ENCODE data around the gene PKP4.

Gene PKP4

DNA sequence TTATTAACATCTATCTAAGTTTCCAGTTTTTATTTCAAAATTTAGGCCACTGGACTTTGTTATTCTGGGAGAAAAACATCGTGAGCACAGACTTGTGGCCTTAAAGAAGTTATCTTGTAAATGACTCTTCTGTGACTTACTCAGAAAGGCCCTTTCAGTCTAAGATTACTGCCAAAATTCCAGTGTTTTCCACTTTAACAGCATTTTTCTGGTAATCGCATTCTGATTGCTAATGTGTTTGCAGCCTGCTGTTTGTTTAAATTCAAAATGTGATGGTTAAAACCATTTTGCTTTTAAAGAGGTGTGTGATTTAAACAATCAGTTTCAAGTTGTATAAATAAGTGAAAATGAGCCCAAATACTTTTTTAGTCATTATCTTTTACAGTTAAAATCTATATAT is 201.6 kb downstream of the PKP4 start:
- no peak for DNase-seq

DNA sequence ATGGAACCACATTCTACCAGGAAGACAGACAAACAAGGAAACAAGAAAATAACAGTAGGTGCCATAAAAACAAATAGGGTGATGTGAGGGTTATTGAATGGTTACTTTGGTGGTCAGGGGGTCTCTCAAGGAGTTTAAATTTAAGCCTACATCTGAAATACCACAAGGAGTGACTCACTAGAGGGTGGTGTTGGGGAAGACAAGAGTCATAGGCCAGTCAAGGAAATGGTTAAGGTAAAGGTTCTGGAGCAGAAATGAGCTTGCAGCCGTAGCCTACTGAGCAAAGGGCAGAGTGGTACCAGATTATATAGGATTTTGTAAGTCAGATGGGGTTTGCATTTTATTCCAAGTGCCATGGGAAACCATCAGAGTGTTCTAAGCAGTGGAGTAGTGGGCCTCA is 202.7 kb downstream of the PKP4 start:
- DNase-seq, result no peak

DNA sequence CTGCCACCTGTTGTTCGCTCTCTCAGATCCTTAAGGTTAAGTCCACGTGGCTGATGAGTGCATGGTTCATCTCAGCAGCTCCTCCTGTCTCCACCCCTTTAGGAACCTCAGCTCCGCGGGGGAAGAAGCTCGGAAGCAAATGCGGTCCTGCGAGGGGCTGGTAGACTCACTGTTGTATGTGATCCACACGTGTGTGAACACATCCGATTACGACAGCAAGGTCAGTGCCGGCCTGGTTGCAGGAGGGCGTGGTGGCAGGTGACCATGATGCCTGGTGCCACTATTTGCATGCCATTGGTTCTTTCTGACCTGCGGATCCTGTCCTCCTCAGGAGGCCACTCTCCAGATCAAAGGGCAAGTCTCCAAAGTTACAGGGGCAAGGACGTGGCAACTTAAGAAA is 204.5 kb downstream of the PKP4 start:
- no peak for DNase-seq

DNA sequence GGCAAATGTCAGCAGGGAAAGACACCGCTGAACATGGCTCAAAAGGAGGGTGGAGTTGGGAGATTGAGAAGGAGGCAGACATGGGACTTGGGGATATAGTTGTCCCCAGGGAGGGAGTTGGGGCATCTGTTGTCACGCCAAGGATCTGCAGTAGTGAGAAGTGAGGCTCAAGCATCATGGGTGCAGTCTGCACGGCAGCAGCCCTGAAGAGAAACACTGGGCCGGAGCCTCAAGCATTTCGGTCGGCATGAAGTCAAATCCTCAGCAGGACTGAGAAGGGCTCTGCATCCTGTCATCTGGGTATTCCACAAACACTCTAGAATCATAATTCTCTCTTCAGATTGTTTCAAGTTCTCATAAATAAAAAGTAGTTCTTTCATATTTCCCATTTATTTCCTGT is 205.7 kb downstream of the PKP4 start:
- DNase-seq, result no peak

DNA sequence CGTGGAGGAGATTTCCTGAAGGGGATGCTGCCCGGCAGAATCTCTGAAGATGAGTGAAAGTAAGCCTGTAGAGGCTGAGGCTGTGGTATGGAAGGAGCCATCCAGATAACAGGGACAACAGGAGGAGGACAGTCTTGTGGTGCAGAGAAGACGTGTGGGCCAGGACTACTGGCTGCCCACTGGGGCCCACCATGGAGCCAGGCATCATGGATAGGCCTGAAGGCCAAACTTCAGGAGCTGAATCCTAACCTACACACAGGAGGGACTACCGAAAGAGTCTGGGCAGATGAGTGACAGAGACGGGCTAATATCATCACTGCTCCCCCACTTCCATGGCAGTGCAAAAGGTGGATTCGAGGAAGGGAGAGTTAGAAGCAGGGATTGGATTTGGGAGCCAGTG is 207.0 kb downstream of the PKP4 start:
- DNase-seq, result no peak

DNA sequence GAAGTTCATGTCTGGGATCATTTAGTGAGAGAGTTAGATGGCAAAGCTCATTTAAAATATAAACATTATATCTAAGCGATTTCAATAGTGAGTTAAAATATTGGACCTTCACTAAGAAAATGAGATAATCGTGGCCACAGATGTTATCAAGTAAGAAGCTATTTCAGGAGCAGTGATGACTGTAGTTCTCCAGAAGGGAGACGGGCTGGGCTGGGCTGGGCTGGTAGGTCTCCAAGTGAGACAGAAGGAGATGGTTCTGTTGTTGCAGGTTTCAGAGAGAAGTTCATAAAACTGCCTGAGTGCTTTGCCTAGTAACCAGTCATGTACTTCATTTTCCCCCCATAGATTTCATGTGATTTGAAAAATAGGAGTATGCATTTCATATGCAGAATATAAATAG is 208.2 kb downstream of the PKP4 start:
- DNase-seq, result no peak

DNA sequence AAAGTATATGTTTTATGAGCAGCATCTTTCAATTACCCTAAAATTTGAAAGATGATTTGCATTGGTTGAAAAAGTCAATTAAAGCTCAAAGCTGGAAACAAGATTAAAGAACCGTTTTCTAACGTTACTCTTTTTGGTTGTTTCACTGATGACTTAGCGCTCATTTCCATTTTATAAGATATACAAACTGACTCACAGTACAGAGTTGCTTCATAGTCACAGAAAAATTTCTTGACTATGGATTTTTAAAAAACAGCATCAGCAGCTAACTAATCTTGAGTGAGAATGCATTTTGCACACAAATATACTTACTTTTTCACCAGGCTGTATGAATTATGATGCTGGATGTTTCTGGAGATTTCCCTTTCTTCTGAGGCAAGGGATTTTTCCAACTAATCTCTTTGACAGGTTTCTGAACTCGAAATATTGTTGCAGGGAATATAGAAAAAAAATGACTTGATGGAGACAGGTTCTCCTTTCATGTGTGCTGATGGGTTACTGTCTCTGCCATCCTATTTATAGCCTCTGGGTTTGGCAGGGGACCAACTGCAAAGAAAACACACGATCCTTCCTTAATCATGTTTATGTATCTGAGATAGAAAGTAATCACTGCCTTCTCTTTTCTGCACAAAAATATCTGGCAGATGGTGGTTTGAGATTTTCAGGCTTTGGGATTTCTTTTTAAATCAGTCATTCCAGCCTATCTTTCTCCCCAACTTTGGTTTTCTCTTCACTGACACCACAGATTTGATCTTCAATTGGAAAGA is 209.0 kb downstream of the PKP4 start:
- DNase-seq, result no peak

DNA sequence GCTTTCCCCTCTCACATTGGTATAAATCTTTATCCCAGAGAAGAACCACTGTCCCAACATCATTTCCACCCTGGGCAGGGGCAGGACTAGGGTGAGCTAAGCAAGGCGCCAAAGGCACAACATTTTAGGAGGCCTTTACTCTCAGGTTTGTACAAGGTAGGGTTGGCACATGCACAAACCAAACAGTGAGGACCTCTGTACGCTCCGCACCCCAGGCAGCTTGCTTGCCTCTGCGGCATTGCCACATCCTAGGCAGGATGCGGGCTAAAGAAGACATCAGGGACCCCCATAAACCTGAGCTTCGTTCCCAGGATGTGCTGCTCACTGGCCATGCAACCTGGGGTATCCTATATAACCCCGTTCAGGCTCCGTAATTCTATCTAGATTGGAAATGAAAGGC is 210.2 kb downstream of the PKP4 start:
- no peak for DNase-seq

DNA sequence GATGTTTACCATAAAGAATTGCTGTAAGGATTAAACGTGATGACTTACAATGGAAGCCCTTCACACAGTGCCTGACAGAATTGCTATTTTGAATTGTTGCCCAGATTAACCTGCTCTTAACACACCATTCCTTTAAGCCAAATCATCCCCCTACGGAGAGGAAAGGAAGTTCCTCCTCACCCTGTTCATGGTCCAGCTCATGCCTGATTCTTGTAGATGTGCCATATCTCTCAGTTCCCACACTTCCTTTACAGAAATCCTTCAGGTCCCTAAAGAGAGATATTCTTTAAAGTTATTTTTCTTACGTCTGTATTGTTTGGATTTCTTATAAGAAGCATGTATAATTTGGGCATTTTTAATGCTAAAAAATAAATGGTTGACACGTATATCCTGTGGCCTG is 210.8 kb downstream of the PKP4 start:
- no peak for DNase-seq

DNA sequence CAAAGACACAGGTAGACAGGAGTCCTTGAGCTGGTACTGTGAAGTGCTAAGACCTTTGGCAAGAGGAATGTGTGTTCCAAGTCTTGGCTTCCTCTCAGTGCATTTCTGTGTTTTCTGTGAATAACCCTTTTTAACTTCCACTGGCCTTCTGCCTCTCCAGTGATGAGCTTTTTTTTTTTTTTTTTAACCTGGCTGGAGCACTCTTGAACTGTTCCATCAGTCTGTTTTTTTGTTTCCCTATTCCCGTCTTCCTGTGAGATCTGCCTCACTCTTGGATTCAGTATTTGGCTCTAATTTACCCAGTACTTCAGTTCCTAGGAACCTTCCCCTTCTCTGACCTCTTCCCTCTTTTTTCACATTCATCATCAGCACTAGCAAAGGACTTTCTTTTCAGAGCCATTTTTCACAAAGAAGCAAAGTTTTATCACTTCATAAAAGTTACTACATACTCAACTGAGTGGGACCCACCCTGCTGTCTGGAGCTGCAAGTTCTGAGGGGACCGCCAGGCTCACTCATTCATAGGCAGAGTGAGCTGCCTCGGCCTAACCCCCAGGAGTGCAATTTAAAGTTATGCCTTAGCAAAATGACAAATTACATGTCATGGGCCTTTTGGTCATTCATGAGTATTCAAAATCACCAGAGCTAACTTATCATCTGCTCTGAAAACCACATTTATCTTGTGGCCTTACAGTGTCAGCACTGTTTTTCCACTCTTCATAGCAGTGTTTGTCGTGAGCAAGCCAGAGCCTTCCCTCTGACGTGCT is 211.4 kb downstream of the PKP4 start:
- DNase-seq, result no peak

DNA sequence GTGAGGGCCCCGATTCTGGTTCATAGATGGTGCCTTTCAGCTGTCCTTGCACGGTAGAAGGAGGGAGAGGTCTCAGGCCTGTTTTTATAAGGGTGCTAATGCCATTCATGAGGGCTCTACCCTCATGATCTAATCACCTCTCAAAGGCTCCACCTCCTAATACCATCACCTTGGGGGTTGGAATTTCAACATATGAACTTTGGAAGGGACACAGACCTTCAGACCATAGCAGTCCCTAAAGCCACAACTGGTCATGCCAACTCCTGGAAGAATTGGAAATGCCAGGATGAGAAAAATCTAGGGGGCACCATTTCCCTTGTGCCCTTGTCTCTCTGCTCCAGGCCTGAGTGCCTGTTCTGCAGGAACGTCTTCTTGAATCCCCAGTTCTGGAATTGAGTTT is 213.5 kb downstream of the PKP4 start:
- DNase-seq, result no peak

DNA sequence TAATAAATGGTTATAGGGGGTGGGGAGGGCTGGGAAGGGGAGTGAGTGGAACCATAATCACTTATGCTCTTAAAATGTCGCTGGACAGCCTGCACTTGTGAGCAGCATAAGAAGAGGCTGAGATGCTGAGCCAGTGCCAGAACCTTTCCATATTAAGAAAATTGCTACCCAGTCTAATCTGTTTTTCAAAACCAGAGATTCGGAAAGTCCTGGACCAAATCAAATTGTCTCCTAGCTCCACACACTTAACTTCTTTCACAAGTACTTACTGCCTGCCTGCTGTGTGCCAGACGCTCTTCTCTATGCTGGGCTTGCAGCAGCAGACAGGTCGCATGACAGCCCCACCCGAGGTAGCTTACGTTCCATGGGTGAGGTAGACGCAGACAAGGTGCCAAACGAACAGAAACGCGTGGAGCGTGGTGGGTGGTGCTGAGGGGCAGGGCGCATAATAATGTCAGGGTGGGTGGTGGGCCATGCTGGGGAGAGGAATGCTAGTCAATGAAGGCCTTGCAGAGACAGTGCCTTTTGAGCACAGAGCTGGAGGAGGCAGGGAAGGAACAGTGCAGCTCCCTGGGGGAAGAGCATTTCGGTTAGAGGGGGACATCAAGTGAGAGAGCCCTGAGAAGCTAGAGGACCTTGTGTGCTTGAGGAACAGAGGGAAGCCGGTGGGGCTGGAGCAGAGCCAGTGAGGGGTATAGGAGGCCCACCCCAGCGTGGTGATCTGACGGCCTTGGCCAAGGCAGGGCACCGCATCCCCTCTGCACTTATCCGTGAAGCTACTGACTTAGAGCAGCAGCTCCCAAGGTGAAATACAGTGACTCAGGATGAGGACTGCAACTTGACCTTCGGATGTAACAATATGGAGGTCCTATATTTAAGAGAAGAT is 214.9 kb downstream of the PKP4 start:
- no peak for DNase-seq

DNA sequence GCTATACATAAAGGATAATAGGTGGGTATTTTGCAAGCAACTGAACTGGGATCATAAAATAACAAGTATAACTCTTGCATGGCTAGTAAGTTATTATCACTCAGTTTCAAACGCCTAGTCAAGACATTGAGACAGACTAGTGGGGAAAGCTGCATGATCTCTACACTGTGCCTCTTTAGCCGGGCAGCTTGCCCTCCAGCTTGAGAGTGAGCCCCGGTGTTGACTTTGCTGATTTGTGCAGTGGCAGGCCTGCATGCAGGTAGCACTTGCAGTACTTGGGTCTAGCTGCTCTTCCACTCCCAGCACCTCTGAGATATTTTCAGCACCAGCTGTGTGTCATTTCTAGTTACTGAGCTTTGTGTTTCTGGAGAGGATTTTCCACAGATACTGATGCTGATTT is 219.5 kb downstream of the PKP4 start:
- DNase-seq, result no peak

DNA sequence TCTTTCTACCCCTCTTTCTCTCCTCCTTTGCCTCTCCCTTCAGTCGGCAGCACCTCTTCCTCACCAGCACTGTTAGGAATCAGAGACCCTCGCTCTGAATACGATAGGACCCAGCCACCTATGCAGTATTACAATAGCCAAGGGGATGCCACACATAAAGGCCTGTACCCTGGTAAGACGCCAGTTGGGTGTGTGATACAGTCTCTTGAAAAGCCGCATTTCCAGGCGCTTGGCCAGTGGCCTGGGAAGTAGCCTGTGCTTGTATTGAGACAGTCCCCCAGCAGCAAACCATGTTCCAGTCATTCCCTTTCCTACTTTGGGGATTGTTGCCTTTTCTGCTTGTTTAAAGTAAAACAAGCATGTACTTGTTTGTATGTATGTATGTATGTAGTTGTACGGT is 219.9 kb downstream of the PKP4 start:
- DNase-seq, result no peak

DNA sequence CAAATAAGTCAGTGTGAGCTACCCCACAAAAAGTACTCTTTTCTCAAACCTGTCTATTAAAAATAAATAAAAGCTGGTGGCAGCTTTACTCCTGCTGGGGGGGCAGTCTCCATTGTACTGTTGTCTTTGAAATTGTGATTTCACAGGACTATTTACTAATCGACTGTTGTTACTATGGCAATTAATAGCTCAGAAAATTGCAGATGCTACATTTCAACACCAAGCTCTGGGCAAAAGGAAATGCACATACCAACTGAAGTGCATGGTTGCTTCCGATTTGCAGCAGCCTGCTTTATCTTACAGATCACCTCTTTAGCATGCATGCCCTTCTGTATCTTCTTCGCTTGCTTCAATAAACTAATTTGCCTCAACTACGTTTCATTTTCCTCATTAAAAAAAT is 220.8 kb downstream of the PKP4 start:
- DNase-seq, result no peak

DNA sequence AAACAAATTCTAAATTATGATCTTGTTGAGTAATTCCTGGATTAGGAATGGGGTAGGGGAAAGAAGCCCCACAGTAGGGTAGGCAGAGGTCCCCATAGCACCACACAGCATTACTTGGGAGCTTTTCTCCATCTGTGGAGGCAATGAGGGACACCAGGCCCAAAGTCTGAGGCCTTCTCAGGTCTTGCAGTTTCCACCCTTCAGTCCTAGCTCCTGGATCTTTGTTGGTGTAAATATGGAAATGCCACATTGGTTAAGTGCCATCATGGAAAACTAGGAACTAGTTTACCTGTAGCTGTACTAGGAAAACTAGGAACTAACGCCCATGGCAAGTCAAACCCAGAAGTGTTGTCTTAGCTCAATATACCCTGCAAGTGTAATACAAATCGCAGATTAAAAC is 225.1 kb downstream of the PKP4 start:
- DNase-seq, result no peak

DNA sequence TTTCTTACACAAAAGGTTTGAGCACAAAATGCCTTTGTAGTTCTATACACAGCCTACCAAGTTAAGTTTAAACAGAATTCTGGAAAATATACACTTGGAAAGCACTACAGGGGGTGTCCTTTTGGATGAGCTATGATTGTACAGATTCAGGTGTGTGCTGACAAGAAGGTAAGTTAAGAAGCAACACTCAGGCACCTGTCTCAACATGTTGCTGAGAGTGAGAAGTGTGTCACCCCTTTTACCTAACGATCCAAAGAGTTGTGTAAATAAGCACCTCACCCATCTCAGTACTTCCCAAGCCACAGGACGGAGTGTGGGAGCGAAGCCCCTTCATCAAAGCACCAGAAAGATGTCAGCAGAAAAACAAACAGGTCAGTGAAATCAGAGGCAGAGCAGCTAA is 228.9 kb downstream of the PKP4 start:
- no peak for DNase-seq

DNA sequence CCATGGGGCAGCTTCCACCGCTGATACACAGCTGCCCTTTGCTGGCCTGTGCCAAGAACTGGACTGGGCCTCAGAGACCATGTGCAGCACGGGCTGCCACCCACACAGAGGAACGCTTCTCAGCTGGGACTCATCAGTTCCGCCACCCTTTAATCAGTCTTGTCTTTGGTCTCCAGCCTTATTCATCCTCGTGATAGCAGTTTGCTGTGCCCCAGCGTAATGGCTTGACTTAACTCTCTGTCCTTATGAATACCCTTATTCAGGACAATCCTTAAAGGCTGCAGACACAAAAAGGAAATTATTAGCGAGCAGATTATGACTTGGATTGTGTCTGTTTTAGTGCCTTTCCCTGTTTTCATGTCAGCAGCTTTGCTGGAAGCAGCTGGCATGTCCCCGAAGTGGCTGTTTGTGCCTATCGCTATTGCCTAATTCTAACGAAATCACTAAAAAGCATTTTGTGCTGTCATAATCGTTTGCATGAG is 229.5 kb downstream of the PKP4 start:
- DNase-seq, result no peak

DNA sequence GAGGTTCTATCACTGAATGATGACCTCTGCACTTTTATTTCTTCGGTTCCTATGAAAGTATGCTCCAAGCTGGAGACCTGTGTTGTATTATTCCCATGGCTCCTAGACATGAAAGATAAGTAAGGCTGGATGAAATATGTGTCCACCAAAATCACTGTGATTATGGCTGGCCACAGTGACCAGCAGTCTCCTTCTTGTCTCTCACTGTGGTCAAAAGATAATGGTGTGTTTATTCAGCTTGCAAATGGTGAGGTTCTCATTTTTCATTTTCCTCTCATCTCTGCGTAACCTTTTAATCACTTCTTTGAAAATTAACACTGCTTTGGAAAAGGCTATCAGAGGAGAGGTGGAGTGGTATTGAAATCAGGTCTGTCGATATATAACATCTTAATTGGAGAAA is 230.6 kb downstream of the PKP4 start:
- no peak for DNase-seq

DNA sequence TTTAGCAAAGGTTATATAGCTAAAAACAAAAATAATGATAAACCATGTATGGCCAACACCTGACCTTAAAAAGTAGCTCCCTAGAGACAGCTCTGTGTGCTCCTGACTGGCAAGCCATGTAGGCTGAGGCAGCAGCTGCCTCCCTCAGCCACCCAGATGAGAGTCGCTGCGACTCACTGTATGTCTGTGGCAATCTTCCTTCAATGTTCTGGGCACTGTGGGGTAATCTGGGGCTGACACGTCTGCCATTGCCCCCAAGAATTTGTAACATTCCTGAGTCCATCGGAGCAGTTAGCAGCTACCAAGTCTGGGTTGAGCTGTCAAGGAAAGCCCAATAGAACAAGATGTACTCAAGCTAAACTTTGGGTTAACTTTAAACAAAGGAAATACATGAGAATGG is 232.0 kb downstream of the PKP4 start:
- peak; percentile 15 for DNase-seq

DNA sequence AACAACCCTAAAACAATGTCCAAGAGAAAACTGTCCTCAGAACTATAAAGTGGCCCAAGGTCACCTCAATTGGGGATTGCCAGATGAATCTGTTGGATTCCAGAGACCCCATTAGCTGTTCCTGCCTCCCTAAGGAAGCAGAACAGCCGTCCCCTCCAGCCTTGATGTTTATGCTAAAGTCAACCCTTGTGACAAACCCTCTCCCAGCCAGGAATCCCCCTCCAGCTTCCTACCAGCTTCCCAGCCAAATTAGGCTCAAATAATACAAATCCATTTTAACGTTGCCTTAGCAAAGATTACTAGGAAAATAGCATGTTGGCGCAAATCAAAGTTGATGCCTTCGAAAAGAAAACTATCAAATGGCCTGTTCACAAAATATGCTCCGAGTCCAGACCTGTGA is 232.6 kb downstream of the PKP4 start:
- no peak for DNase-seq

DNA sequence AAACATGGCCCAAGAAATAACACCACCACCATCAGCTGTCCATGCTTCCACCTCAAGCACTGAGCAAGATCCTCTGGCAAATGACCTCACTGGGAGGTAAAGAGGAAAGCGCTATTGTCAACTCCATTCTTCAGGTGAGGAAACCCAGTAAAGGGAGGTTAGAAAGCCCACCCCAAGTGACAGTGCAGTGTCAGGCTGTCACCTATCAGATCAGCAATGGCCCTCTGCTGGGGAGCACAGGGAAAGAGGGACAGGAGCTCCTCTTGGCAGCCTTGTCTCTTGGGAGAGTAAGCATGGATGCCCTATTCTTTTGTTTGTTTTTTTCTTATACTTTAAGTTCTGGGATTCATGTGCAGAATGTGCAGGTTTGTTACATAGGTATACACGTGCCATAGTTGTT is 234.1 kb downstream of the PKP4 start:
- DNase-seq, result no peak

DNA sequence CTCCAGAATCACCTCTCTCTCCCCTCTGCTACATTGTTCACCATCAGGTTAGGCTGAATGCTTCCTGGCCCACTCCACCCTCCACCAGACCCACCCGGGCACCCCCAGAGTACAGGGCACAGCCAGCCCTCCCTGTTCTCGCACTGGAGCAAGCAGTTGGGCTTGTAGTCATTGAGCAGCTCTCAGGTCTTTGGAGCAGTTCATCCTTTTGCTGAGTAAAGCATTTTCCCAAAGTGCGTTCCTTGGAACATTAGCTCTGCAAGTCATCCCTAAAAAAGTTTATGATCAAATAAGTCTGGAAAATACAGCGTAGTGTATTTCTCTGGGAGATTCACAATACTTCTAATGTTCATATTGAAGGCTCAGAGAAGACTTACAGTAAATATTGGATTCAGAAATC is 234.9 kb downstream of the PKP4 start:
- DNase-seq, result no peak
